ENCODE data around the gene NAA10.

NAA10 gene

DNA sequence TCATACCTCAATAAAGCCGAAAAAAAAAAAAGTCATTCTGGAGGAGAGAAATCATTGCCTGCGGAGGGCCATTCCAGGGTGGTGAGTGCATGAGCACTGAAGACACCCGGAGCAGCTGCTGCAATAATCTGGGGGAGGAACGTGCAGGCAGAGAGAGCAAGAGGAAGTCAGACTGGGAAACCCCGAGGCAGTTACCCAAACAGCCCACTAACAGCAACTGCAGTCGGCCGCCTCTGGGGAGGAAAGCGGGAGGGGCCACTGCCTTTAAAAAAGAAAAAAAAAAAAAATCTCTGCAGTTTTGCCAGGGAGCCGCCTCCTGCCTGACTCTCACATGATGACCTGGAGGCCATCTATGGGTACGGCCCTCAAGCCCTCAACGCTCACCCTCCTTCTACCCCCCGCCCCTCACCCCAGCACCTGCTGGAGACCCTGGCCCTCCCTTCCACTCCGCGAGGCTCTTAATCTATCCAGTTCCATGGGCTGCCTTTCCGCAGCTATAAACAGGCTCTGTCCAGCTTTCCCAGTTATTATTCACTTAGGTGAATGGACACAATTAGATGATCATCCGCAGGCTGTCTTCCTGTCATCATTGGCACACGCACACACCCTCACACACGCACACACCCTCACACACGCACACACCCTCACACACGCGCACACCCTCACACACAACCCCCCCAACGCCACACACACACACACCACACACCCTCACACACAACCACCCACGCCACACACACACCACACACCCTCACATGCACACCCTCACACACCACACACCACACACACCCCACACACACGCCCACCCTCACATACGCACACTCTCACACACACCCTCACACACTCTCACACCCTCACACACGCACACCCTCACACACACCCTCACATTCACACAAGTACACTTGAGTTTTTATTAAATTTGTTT is 33.7 kb downstream of the NAA10 start (continued):
- TF ChIP-seq, protein P1, sequence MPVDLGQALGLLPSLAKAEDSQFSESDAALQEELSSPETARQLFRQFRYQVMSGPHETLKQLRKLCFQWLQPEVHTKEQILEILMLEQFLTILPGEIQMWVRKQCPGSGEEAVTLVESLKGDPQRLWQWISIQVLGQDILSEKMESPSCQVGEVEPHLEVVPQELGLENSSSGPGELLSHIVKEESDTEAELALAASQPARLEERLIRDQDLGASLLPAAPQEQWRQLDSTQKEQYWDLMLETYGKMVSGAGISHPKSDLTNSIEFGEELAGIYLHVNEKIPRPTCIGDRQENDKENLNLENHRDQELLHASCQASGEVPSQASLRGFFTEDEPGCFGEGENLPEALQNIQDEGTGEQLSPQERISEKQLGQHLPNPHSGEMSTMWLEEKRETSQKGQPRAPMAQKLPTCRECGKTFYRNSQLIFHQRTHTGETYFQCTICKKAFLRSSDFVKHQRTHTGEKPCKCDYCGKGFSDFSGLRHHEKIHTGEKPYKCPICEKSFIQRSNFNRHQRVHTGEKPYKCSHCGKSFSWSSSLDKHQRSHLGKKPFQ (tag by site-specific recombination; IDR thresholded peaks at IDR 0.05), result peak; percentile 63; the same call in 1 of the 2 replicates
- TF ChIP-seq ZNF585B (tag by site-specific recombination; IDR thresholded peaks at IDR 0.05) (no peak), KLF1 (tag by site-specific recombination; IDR thresholded peaks at IDR 0.05) (peak; percentile 50; the same call in 1 of the 2 replicates), ZNF514 (tag by site-specific recombination; IDR thresholded peaks at IDR 0.05) (no peak), ZNF341 (tag by site-specific recombination; IDR thresholded peaks at IDR 0.05; ENCODE audit: low read depth) (peak; percentile 58), ZNF10 (tag by site-specific recombination; IDR thresholded peaks at IDR 0.05) (no peak), ZNF121 (tag by site-specific recombination; IDR thresholded peaks at IDR 0.05) (no peak), REPIN1 (tag by site-specific recombination; IDR thresholded peaks at IDR 0.05; ENCODE audit: low read depth) (no peak), GFI1B (tag by site-specific recombination; IDR thresholded peaks at IDR 0.05) (no peak), BCL11A (tag by site-specific recombination; IDR thresholded peaks at IDR 0.05; ENCODE audit: low read depth) (no peak), ZNF707 (tag by site-specific recombination; IDR thresholded peaks at IDR 0.05) (no peak), GLIS2 (tag by site-specific recombination; IDR thresholded peaks at IDR 0.05) (no peak), ZNF843 (tag by site-specific recombination; IDR thresholded peaks at IDR 0.05) (no peak), ZBTB20 (tag by site-specific recombination; IDR thresholded peaks at IDR 0.05) (0 out of 2 replicates have a peak, but pooled peaks have one; percentile 26), ZNF335 (tag by site-specific recombination; conservative IDR thresholded peaks at IDR 0.05) (no peak), ZNF132 (tag by site-specific recombination; IDR thresholded peaks at IDR 0.05; ENCODE audit: borderline replicate concordance) (no peak), ZNF223 (tag by site-specific recombination; IDR thresholded peaks at IDR 0.05) (peak; percentile 46; the same call in 1 of the 2 replicates), ZNF501 (tag by site-specific recombination; IDR thresholded peaks at IDR 0.05) (no peak), EGR2 (tag by site-specific recombination; IDR thresholded peaks at IDR 0.05; ENCODE audit: low read depth) (peak; percentile 100), TRIM28 (IDR thresholded peaks at IDR 0.05; ENCODE audit: borderline replicate concordance, low read length) (0 out of 2 replicates have a peak, but pooled peaks have one; percentile 6)
- TF ChIP-seq, protein P2, sequence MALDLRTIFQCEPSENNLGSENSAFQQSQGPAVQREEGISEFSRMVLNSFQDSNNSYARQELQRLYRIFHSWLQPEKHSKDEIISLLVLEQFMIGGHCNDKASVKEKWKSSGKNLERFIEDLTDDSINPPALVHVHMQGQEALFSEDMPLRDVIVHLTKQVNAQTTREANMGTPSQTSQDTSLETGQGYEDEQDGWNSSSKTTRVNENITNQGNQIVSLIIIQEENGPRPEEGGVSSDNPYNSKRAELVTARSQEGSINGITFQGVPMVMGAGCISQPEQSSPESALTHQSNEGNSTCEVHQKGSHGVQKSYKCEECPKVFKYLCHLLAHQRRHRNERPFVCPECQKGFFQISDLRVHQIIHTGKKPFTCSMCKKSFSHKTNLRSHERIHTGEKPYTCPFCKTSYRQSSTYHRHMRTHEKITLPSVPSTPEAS (tag by site-specific recombination; IDR thresholded peaks at IDR 0.05), result peak; percentile 100
- TF ChIP-seq, protein P3, sequence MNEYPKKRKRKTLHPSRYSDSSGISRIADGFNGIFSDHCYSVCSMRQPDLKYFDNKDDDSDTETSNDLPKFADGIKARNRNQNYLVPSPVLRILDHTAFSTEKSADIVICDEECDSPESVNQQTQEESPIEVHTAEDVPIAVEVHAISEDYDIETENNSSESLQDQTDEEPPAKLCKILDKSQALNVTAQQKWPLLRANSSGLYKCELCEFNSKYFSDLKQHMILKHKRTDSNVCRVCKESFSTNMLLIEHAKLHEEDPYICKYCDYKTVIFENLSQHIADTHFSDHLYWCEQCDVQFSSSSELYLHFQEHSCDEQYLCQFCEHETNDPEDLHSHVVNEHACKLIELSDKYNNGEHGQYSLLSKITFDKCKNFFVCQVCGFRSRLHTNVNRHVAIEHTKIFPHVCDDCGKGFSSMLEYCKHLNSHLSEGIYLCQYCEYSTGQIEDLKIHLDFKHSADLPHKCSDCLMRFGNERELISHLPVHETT (tag by site-specific recombination; IDR thresholded peaks at IDR 0.05), result no peak
- TF ChIP-seq, protein P4, sequence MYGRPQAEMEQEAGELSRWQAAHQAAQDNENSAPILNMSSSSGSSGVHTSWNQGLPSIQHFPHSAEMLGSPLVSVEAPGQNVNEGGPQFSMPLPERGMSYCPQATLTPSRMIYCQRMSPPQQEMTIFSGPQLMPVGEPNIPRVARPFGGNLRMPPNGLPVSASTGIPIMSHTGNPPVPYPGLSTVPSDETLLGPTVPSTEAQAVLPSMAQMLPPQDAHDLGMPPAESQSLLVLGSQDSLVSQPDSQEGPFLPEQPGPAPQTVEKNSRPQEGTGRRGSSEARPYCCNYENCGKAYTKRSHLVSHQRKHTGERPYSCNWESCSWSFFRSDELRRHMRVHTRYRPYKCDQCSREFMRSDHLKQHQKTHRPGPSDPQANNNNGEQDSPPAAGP (tag by site-specific recombination; IDR thresholded peaks at IDR 0.05), result peak; percentile 72; the same call in 1 of the 2 replicates
- TF ChIP-seq, protein P5, sequence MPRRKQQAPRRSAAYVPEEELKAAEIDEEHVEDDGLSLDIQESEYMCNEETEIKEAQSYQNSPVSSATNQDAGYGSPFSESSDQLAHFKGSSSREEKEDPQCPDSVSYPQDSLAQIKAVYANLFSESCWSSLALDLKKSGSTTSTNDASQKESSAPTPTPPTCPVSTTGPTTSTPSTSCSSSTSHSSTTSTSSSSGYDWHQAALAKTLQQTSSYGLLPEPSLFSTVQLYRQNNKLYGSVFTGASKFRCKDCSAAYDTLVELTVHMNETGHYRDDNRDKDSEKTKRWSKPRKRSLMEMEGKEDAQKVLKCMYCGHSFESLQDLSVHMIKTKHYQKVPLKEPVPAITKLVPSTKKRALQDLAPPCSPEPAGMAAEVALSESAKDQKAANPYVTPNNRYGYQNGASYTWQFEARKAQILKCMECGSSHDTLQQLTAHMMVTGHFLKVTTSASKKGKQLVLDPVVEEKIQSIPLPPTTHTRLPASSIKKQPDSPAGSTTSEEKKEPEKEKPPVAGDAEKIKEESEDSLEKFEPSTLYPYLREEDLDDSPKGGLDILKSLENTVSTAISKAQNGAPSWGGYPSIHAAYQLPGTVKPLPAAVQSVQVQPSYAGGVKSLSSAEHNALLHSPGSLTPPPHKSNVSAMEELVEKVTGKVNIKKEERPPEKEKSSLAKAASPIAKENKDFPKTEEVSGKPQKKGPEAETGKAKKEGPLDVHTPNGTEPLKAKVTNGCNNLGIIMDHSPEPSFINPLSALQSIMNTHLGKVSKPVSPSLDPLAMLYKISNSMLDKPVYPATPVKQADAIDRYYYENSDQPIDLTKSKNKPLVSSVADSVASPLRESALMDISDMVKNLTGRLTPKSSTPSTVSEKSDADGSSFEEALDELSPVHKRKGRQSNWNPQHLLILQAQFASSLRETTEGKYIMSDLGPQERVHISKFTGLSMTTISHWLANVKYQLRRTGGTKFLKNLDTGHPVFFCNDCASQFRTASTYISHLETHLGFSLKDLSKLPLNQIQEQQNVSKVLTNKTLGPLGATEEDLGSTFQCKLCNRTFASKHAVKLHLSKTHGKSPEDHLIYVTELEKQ (tag by site-specific recombination; IDR thresholded peaks at IDR 0.05; ENCODE audit: borderline replicate concordance), result no peak
- TF ChIP-seq, protein P6, sequence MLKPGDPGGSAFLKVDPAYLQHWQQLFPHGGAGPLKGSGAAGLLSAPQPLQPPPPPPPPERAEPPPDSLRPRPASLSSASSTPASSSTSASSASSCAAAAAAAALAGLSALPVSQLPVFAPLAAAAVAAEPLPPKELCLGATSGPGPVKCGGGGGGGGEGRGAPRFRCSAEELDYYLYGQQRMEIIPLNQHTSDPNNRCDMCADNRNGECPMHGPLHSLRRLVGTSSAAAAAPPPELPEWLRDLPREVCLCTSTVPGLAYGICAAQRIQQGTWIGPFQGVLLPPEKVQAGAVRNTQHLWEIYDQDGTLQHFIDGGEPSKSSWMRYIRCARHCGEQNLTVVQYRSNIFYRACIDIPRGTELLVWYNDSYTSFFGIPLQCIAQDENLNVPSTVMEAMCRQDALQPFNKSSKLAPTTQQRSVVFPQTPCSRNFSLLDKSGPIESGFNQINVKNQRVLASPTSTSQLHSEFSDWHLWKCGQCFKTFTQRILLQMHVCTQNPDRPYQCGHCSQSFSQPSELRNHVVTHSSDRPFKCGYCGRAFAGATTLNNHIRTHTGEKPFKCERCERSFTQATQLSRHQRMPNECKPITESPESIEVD (tag by site-specific recombination; IDR thresholded peaks at IDR 0.05), result no peak
- TF ChIP-seq, protein P7, sequence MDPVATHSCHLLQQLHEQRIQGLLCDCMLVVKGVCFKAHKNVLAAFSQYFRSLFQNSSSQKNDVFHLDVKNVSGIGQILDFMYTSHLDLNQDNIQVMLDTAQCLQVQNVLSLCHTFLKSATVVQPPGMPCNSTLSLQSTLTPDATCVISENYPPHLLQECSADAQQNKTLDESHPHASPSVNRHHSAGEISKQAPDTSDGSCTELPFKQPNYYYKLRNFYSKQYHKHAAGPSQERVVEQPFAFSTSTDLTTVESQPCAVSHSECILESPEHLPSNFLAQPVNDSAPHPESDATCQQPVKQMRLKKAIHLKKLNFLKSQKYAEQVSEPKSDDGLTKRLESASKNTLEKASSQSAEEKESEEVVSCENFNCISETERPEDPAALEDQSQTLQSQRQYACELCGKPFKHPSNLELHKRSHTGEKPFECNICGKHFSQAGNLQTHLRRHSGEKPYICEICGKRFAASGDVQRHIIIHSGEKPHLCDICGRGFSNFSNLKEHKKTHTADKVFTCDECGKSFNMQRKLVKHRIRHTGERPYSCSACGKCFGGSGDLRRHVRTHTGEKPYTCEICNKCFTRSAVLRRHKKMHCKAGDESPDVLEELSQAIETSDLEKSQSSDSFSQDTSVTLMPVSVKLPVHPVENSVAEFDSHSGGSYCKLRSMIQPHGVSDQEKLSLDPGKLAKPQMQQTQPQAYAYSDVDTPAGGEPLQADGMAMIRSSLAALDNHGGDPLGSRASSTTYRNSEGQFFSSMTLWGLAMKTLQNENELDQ (tag by site-specific recombination; IDR thresholded peaks at IDR 0.05; ENCODE audit: low read depth), result no peak
